H1 (cell line): Measurements from ENCODE around the gene FRY. TPM values are rescaled to one million over a fixed set of nuclear protein-coding genes. Genes with fewer than 3 reads are reported as not detected.

Experiments used
- BRCA1 ChIP-seq: IDR thresholded peaks from 2 replicates; pipeline ENCODE4 v1.6.1; 2012; ENCODE audit warnings: low read depth, low read length, improper control_type of control experiment
- JUND ChIP-seq: IDR thresholded peaks from 2 replicates; pipeline ENCODE4 v1.6.1; 2011; ENCODE audit warnings: mild to moderate bottlenecking, improper control_type of control experiment, low read length
- NANOG ChIP-seq: IDR thresholded peaks from 2 replicates; pipeline ENCODE4 v1.6.1; 2011; ENCODE audit warnings: low read length, low read depth, mild to moderate bottlenecking, inconsistent platforms; ENCODE audit not compliant: insufficient read depth, poor library complexity, severe bottlenecking
- RAD21 ChIP-seq, 2 experiments: IDR thresholded peaks in 1 of 2; conservative IDR thresholded peaks in 1 of 2; 2 replicates each; pipeline ENCODE4 v1.6.1; 2011; ENCODE audit warnings: low read depth in 2 of 2, low read length in 2 of 2, improper control_type of control experiment in 1 of 2, inconsistent platforms in 1 of 2, mild to moderate bottlenecking in 1 of 2, moderate library complexity in 1 of 2
- SAP30 ChIP-seq: fragments of 300-600 bp; sonication (generic); IDR thresholded peaks from 2 replicates; pipeline ENCODE4 v1.7.1; 2012; ENCODE audit warnings: low read length, moderate library complexity, mild to moderate bottlenecking, inconsistent platforms; ENCODE audit not compliant: insufficient read depth, insufficient replicate concordance
- SP4 ChIP-seq: IDR thresholded peaks from 2 replicates; pipeline ENCODE4 v1.6.1; 2012; ENCODE audit warnings: low read length, inconsistent platforms
- polyA plus RNA-seq, 7 experiments: library from polyadenylated mRNA; depleted of rRNA in 3 of 7; stranded (reverse) in 5 of 7; unstranded in 2 of 7; fragments of >200 nt in 5 of 7; fragments of 200-250 nt in 2 of 7; gene quantifications; 1 replicate in 5 of 7; 2 replicates in 1 of 7; 4 replicates in 1 of 7; pipeline versions ENCODE4 v1.2.1 to v1.2.3, GENCODE V29; 2011 to 2013; ENCODE audit warnings: missing spikeins in 2 of 7, mixed read lengths in 2 of 7
- total RNA-seq: library from RNA; stranded (reverse); fragmentation: NEBNext Ultra II Directional; extraction: Animal tissue kit (Norgen Biotek cat#: 25700); gene quantifications from 2 replicates; pipeline ENCODE4 v1.2.1, GENCODE V29; 2021
- TF ChIP-seq, protein P1 (sequence below): IDR thresholded peaks from 2 replicates; pipeline ENCODE4 v1.6.1; 2011; ENCODE audit warnings: low read length, improper control_type of control experiment

Gene FRY
- total and polyA plus RNA-seq, 2 of the 8 experiments (the other 6 are each of a cell fraction or from before 2014, with no cell fraction given), result 4.3 to 9.2 TPM

DNA sequence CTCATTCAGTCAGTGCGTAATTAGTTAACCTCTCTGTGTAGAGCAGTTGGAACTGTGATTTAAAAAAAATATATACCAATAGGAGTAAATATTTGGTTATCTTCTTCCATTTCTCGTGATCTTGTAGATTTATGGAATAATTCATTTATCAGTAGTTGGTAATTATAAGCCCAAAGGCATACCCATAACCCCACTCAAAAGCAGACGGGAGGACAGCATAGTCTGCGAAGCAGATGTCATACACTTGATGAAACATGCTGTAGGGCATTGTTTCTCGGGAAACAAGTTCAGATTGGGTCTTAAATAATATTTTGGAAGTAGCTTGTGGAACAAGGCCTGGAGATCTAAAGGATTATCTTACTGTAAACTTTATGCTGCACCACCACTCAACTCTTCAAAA lies 119.7 kb downstream of the FRY start (continued):
- TF ChIP-seq JUND (no peak), BRCA1 (no peak), NANOG (no peak), RAD21 (IDR thresholded peaks at IDR 0.05 in 1 of 2, conservative IDR thresholded peaks at IDR 0.05 in 1 of 2; ENCODE audit: low read depth in 2 of 2, low read length in 2 of 2) (no peak), SAP30 (no peak), SP4 (no peak)
- TF ChIP-seq, protein P1, sequence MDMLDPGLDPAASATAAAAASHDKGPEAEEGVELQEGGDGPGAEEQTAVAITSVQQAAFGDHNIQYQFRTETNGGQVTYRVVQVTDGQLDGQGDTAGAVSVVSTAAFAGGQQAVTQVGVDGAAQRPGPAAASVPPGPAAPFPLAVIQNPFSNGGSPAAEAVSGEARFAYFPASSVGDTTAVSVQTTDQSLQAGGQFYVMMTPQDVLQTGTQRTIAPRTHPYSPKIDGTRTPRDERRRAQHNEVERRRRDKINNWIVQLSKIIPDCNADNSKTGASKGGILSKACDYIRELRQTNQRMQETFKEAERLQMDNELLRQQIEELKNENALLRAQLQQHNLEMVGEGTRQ, result no peak
